Measurements from ENCODE around the gene C18orf63.
"Not testable (repeated sequence)": the region's sequence is repeated elsewhere in the genome, so short reads cannot be mapped to it uniquely, and the experiment has no call there.

Gene C18orf63

GRCh38 chr18:74316257-74317170 is 875 bp downstream of the C18orf63 start:
- Histone ChIP-seq H3K27ac (replicated peaks) (no peak overlapping the region), H3K27me3 (ENCODE audit: insufficient read depth, poor library complexity, severe bottlenecking) (no peaks in the 10 kb centered on the region)
- no peak for DNase-seq (ENCODE audit: low read depth in 1 of 2, low spot score in 1 of 2)

GRCh38 chr18:74326231-74326630 is 10.6 kb downstream of the C18orf63 start:
- no peak for DNase-seq (ENCODE audit: low read depth in 1 of 2, low spot score in 1 of 2)
- no peak overlapping the region for H3K4me3 ChIP-seq (replicated peaks; ENCODE audit: insufficient read depth, low read length)
- H3K27me3 ChIP-seq (ENCODE audit: insufficient read depth, poor library complexity, severe bottlenecking): no peaks in the 10 kb centered on the region
- TF ChIP-seq CTCF (IDR thresholded peaks at IDR 0.05; ENCODE audit: insufficient read depth, low read length) (no peak), REST (IDR thresholded peaks at IDR 0.05; ENCODE audit: insufficient replicate concordance, low read depth) (no peak), SPI1 (IDR thresholded peaks at IDR 0.05; ENCODE audit: borderline replicate concordance, low read depth) (no peak), GABPA (IDR thresholded peaks at IDR 0.05; ENCODE audit: low read depth) (no peak), POLR2AphosphoS5 (IDR thresholded peaks at IDR 0.05; ENCODE audit: low read depth) (no peak)
- H3K27ac ChIP-seq (replicated peaks): no peak overlapping the region

More at GRCh38 chr18:74316257-74317170, 875 bp downstream of the C18orf63 start:
- H3K4me3 ChIP-seq (replicated peaks; ENCODE audit: insufficient read depth, low read length): no peak overlapping the region
- TF ChIP-seq GABPA (IDR thresholded peaks at IDR 0.05; ENCODE audit: low read depth): no peak
- TF ChIP-seq SPI1 (IDR thresholded peaks at IDR 0.05; ENCODE audit: borderline replicate concordance, low read depth): no peak
- TF ChIP-seq CTCF (IDR thresholded peaks at IDR 0.05; ENCODE audit: insufficient read depth, low read length): no peak
- TF ChIP-seq REST (IDR thresholded peaks at IDR 0.05; ENCODE audit: insufficient replicate concordance, low read depth): no peak
- no peak for TF ChIP-seq POLR2AphosphoS5 (IDR thresholded peaks at IDR 0.05; ENCODE audit: low read depth)

GRCh38 chr18:74326791-74327190 is 11.2 kb downstream of the C18orf63 start:
- DNase-seq (ENCODE audit: low read depth in 1 of 2, low spot score in 1 of 2); H3K27me3 ChIP-seq (ENCODE audit: insufficient read depth, poor library complexity, severe bottlenecking); H3K27ac ChIP-seq (replicated peaks); H3K4me3 ChIP-seq (replicated peaks; ENCODE audit: insufficient read depth, low read length): not testable (repeated sequence)

- Histone ChIP-seq H3K27ac (replicated peaks) (no peak overlapping the region), H3K27me3 (ENCODE audit: insufficient read depth, poor library complexity, severe bottlenecking) (peaks cover 3% of the 10 kb centered on the region), H3K4me3 (replicated peaks; ENCODE audit: insufficient read depth, low read length) (no peak overlapping the region)
- DNase-seq (ENCODE audit: low read depth in 1 of 2, low spot score in 1 of 2): no peak
- TF ChIP-seq POLR2AphosphoS5 (IDR thresholded peaks at IDR 0.05; ENCODE audit: low read depth) (no peak), REST (IDR thresholded peaks at IDR 0.05; ENCODE audit: insufficient replicate concordance, low read depth) (no peak), SPI1 (IDR thresholded peaks at IDR 0.05; ENCODE audit: borderline replicate concordance, low read depth) (no peak), GABPA (IDR thresholded peaks at IDR 0.05; ENCODE audit: low read depth) (no peak), CTCF (IDR thresholded peaks at IDR 0.05; ENCODE audit: insufficient read depth, low read length) (no peak)
These were observed 12.6 kb downstream of the C18orf63 start for GRCh38 chr18:74328206-74328605.

All from HL-60 (cell line).